ENCODE results near the gene SH3RF3.

The SH3RF3 gene

DNA sequence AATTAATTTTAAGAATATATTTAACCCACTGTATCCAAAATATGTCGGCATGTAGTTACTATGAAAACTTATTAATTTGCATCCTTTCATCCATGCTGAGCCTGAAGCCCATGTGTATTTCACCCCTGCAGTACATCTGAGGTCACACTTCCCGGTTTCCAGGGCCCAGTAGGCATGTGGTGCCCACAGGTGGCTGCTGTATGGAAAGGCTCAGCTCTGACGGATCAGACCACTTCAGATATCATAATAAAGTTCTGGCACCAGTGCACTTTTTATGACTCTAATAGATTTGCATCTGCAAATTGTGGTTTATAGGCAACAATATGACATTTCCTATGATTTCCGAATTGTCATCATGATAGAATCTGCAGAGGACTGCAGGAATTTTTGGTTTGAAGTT lies 22.5 kb downstream of the SH3RF3 start:
- TF ChIP-seq MYC (IDR thresholded peaks at IDR 0.05; ENCODE audit: low read depth, low read length) (no peak), POLR2A (IDR thresholded peaks at IDR 0.05; ENCODE audit: extremely low read depth, insufficient read length) (no peak), MAX (IDR thresholded peaks at IDR 0.05; ENCODE audit: low read depth, low read length) (no peak)
- TF ChIP-seq, protein P1, sequence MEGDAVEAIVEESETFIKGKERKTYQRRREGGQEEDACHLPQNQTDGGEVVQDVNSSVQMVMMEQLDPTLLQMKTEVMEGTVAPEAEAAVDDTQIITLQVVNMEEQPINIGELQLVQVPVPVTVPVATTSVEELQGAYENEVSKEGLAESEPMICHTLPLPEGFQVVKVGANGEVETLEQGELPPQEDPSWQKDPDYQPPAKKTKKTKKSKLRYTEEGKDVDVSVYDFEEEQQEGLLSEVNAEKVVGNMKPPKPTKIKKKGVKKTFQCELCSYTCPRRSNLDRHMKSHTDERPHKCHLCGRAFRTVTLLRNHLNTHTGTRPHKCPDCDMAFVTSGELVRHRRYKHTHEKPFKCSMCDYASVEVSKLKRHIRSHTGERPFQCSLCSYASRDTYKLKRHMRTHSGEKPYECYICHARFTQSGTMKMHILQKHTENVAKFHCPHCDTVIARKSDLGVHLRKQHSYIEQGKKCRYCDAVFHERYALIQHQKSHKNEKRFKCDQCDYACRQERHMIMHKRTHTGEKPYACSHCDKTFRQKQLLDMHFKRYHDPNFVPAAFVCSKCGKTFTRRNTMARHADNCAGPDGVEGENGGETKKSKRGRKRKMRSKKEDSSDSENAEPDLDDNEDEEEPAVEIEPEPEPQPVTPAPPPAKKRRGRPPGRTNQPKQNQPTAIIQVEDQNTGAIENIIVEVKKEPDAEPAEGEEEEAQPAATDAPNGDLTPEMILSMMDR (IDR thresholded peaks at IDR 0.05; ENCODE audit: low read depth, low read length): no peak
- no peak overlapping the region for H3K4me3 ChIP-seq (ENCODE audit: low read depth, low read length)
- no peak for DNase-seq (ENCODE audit: low read depth)

DNA sequence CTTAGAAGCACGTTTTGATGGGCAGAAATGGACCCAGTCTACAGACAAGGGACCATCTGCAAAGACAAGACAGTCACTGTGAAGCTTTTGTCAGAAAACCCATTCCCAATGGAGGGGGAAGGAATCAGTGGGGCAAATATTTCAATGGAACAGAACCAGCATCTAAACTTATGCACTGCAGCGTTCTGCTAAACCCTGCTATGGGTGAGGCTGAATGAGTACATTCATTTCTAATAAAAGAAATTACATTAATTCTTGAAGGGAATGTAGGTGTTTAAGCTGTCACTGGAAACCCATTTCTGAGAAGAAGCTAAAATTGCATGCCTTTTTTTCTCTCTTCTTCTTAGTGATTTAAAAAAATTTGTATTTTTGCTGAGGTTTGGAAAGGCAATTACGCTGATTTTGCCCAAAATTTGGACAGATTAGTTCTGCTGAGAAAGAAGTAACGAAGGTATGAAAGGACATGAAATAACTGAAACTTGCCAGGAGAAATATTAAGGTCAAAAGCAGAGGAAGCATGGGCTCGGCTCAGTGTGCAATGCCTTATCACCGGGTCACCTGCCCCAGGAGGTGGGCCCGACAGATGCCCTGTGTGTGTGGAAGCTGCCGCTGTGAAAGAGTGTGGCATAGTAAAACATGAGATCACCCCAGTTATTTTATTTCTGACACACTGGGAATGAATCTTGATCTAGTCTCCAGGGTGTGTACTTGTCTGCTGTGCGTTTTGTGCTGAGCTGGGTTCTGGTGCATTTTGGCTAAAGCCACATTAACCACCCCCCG lies 24.2 kb downstream of the SH3RF3 start:
- no peak overlapping the region for H3K4me3 ChIP-seq (ENCODE audit: low read depth, low read length)
- TF ChIP-seq MYC (IDR thresholded peaks at IDR 0.05; ENCODE audit: low read depth, low read length): no peak
- no peak for TF ChIP-seq POLR2A (IDR thresholded peaks at IDR 0.05; ENCODE audit: extremely low read depth, insufficient read length)
- TF ChIP-seq, protein P1 (IDR thresholded peaks at IDR 0.05; ENCODE audit: low read depth, low read length): no peak
- no peak for TF ChIP-seq MAX (IDR thresholded peaks at IDR 0.05; ENCODE audit: low read depth, low read length)
- no peak for DNase-seq (ENCODE audit: low read depth)

- DNase-seq (ENCODE audit: low read depth): no peak
- TF ChIP-seq, protein P1 (IDR thresholded peaks at IDR 0.05; ENCODE audit: low read depth, low read length): no peak
- TF ChIP-seq MYC (IDR thresholded peaks at IDR 0.05; ENCODE audit: low read depth, low read length): no peak
- no peak for TF ChIP-seq MAX (IDR thresholded peaks at IDR 0.05; ENCODE audit: low read depth, low read length)
- no peak for TF ChIP-seq POLR2A (IDR thresholded peaks at IDR 0.05; ENCODE audit: extremely low read depth, insufficient read length)
- H3K4me3 ChIP-seq (ENCODE audit: low read depth, low read length): no peak overlapping the region
Observed at GRCh38 chr2:109153807-109154206, 24.8 kb downstream of the SH3RF3 start.

- no peak for DNase-seq (ENCODE audit: low read depth)
- TF ChIP-seq, protein P1 (IDR thresholded peaks at IDR 0.05; ENCODE audit: low read depth, low read length): no peak
- TF ChIP-seq MAX (IDR thresholded peaks at IDR 0.05; ENCODE audit: low read depth, low read length) (no peak), MYC (IDR thresholded peaks at IDR 0.05; ENCODE audit: low read depth, low read length) (no peak), POLR2A (IDR thresholded peaks at IDR 0.05; ENCODE audit: extremely low read depth, insufficient read length) (no peak)
- no peak overlapping the region for H3K4me3 ChIP-seq (ENCODE audit: low read depth, low read length)
Observed at GRCh38 chr2:109154226-109154625, 25.2 kb downstream of the SH3RF3 start.

- no peak for TF ChIP-seq POLR2A (IDR thresholded peaks at IDR 0.05; ENCODE audit: extremely low read depth, insufficient read length)
- TF ChIP-seq, protein P1 (IDR thresholded peaks at IDR 0.05; ENCODE audit: low read depth, low read length): no peak
- TF ChIP-seq MYC (IDR thresholded peaks at IDR 0.05; ENCODE audit: low read depth, low read length): no peak
- TF ChIP-seq MAX (IDR thresholded peaks at IDR 0.05; ENCODE audit: low read depth, low read length): no peak
- H3K4me3 ChIP-seq (ENCODE audit: low read depth, low read length): no peak overlapping the region
- DNase-seq (ENCODE audit: low read depth): peak; percentile 29
Observed at GRCh38 chr2:109155553-109156451, 26.8 kb downstream of the SH3RF3 start.

Data from NB4 (cell line).